ENCODE results near the gene OR8J1. TPM values are rescaled to one million over a fixed set of nuclear protein-coding genes. Genes with fewer than 3 reads are reported as not detected.
"Not testable (repeated sequence)": the region's sequence is repeated elsewhere in the genome, so short reads cannot be mapped to it uniquely, and the experiment has no call there.

OR8J1 gene
- not detected in 2 replicates for total RNA-seq

GRCh38 chr11:56353991-56354390 is at the start of gene OR8J1:
Gene OR8J1 (plus strand): TSS chr11:56354291. CDS start chr11:56360247, 5,956 bp downstream.
- no peaks in the 10 kb centered on the region for H3K9me3 Mint-ChIP-seq
- H3K27ac Mint-ChIP-seq = no peak within 1 kb of the TSS
- H3K27me3 Mint-ChIP-seq (ENCODE audit: insufficient read depth) = no peaks in the 10 kb centered on the region
- intact Hi-C loops (cut with micrococcal nuclease) = no loop called here
- H3K4me3 Mint-ChIP-seq = no peak within 1 kb of the TSS
- no peaks in the 10 kb centered on the region for H3K36me3 Mint-ChIP-seq (ENCODE audit: low read depth)
- DNase-seq (ENCODE audit: low spot score) = no peak
- H3K4me1 Mint-ChIP-seq (ENCODE audit: low read depth) = no peaks in the 10 kb centered on the region

DNA sequence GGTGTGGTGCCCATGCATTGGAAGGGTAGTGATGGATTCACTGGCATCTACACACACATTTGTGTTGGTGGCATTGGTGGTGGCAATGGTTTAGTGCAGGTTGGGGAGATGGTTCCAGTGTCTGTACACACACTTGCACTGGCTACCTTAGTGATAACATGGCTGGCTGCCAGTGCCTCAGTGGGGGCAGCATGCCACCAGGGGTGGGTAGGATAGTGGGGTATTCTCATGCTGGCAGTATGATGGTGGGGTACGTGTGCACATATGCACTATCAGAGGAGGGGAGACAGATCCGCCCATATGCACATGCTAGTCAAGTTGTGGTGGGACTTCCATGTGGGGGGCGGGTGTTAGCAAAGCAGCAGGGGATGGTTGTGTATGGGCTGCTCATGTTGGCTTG is 46.3 kb upstream of the OR8J1 start:
- no peak for DNase-seq (ENCODE audit: low spot score)
- Mint-ChIP-seq H3K9me3 (peaks cover 58% of the 10 kb centered on the region), H3K27ac (no peak overlapping the region), H3K36me3 (ENCODE audit: low read depth) (no peaks in the 10 kb centered on the region), H3K4me1 (ENCODE audit: low read depth) (no peaks in the 10 kb centered on the region), H3K4me3 (no peak overlapping the region), H3K27me3 (ENCODE audit: insufficient read depth) (no peaks in the 10 kb centered on the region)
- intact Hi-C loops (cut with micrococcal nuclease) = no loop called here

GRCh38 chr11:56314844-56315243 is 39.2 kb upstream of the OR8J1 start, which contains the start of gene OR8K3:
Gene OR8K3 (plus strand): TSS chr11:56315144. CDS start chr11:56318307, 3,163 bp downstream.
- DNase-seq (ENCODE audit: low spot score) = no peak
- H3K4me1 Mint-ChIP-seq (ENCODE audit: low read depth) = no peaks in the 10 kb centered on the region
- H3K36me3 Mint-ChIP-seq (ENCODE audit: low read depth) = no peaks in the 10 kb centered on the region
- peaks cover 9% of the 10 kb centered on the region for H3K9me3 Mint-ChIP-seq
- intact Hi-C loops (cut with micrococcal nuclease) = no loop called here
- no peak within 1 kb of the TSS for H3K27ac Mint-ChIP-seq
- no peaks in the 10 kb centered on the region for H3K27me3 Mint-ChIP-seq (ENCODE audit: insufficient read depth)
- H3K4me3 Mint-ChIP-seq = no peak within 1 kb of the TSS

GRCh38 chr11:56331861-56332491 is 22.1 kb upstream of the OR8J1 start:
- H3K27ac Mint-ChIP-seq = no peak overlapping the region
- H3K27me3 Mint-ChIP-seq (ENCODE audit: insufficient read depth) = no peaks in the 10 kb centered on the region
- intact Hi-C loops (cut with micrococcal nuclease) = no loop called here
- H3K4me3 Mint-ChIP-seq = no peak overlapping the region
- DNase-seq (ENCODE audit: low spot score) = no peak
- H3K9me3 Mint-ChIP-seq = peaks cover 10% of the 10 kb centered on the region
- H3K4me1 Mint-ChIP-seq (ENCODE audit: low read depth) = no peaks in the 10 kb centered on the region
- H3K36me3 Mint-ChIP-seq (ENCODE audit: low read depth) = no peaks in the 10 kb centered on the region

- Mint-ChIP-seq H3K9me3 (peaks cover 10% of the 10 kb centered on the region), H3K4me1 (ENCODE audit: low read depth) (no peaks in the 10 kb centered on the region), H3K36me3 (ENCODE audit: low read depth) (no peaks in the 10 kb centered on the region), H3K4me3 (no peak overlapping the region), H3K27me3 (ENCODE audit: insufficient read depth) (no peaks in the 10 kb centered on the region), H3K27ac (no peak overlapping the region)
- no peak for DNase-seq (ENCODE audit: low spot score)
- intact Hi-C loops (cut with micrococcal nuclease) = no loop called here
Measured at GRCh38 chr11:56333156-56333555, 20.9 kb upstream of the OR8J1 start.

GRCh38 chr11:56340289-56340688 is 13.8 kb upstream of the OR8J1 start:
- intact Hi-C loops (cut with micrococcal nuclease) = no loop called here
- H3K4me1 Mint-ChIP-seq (ENCODE audit: low read depth) = no peaks in the 10 kb centered on the region
- H3K27ac Mint-ChIP-seq = no peak overlapping the region
- no peak overlapping the region for H3K4me3 Mint-ChIP-seq
- peaks cover 37% of the 10 kb centered on the region for H3K9me3 Mint-ChIP-seq
- H3K36me3 Mint-ChIP-seq (ENCODE audit: low read depth) = no peaks in the 10 kb centered on the region
- no peaks in the 10 kb centered on the region for H3K27me3 Mint-ChIP-seq (ENCODE audit: insufficient read depth)
- DNase-seq (ENCODE audit: low spot score) = no peak

DNA sequence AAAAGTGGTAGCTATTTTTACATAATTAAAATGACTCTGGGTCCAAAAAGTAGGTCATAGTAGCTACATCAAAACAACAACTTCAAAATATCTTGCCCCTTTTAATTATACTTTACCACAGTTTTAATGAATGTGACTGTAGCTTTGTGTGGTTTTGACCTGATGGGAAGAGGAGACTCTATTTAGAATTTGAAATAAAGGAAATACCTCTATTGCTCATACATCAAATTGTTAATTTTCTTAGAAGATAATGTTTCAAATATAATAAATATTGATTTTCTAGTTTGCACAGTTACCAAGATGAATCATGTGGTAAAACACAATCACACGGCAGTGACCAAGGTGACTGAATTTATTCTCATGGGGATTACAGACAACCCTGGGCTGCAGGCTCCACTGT is 8.4 kb upstream of the OR8J1 start, which contains the start of gene OR8K1:
TSS of gene OR8K1 (plus strand) at position 301 of the 400 bp plus-strand sequence. CDS start at position 301, 0 bp downstream.
- intact Hi-C loops (cut with micrococcal nuclease) = no loop called here
- no peaks in the 10 kb centered on the region for H3K36me3 Mint-ChIP-seq (ENCODE audit: low read depth)
- no peak within 1 kb of the TSS for H3K27ac Mint-ChIP-seq
- no peaks in the 10 kb centered on the region for H3K4me1 Mint-ChIP-seq (ENCODE audit: low read depth)
- no peak within 1 kb of the TSS for H3K4me3 Mint-ChIP-seq
- no peak for DNase-seq (ENCODE audit: low spot score)
- H3K27me3 Mint-ChIP-seq (ENCODE audit: insufficient read depth) = no peaks in the 10 kb centered on the region
- H3K9me3 Mint-ChIP-seq = peaks cover 23% of the 10 kb centered on the region

GRCh38 chr11:56375324-56375723 is 21.2 kb downstream of the OR8J1 start, which contains the start of gene OR8U1:
Gene OR8U1 (plus strand): TSS chr11:56375624. CDS start chr11:56375624, 0 bp downstream.
- Mint-ChIP-seq H3K36me3 (ENCODE audit: low read depth) (no peaks in the 10 kb centered on the region), H3K27me3 (ENCODE audit: insufficient read depth) (no peaks in the 10 kb centered on the region), H3K9me3 (peaks cover 27% of the 10 kb centered on the region), H3K4me1 (ENCODE audit: low read depth) (no peaks in the 10 kb centered on the region), H3K27ac (no peak within 1 kb of the TSS), H3K4me3 (no peak within 1 kb of the TSS)
- no peak for DNase-seq (ENCODE audit: low spot score)
- intact Hi-C loops (cut with micrococcal nuclease) = no loop called here

GRCh38 chr11:56380120-56380519 is 26.0 kb downstream of the OR8J1 start:
- no peak overlapping the region for H3K27ac Mint-ChIP-seq
- H3K9me3 Mint-ChIP-seq = peaks cover 19% of the 10 kb centered on the region
- H3K4me3 Mint-ChIP-seq = no peak overlapping the region
- no peaks in the 10 kb centered on the region for H3K4me1 Mint-ChIP-seq (ENCODE audit: low read depth)
- intact Hi-C loops (cut with micrococcal nuclease) = no loop called here
- H3K36me3 Mint-ChIP-seq (ENCODE audit: low read depth) = no peaks in the 10 kb centered on the region
- no peak for DNase-seq (ENCODE audit: low spot score)
- no peaks in the 10 kb centered on the region for H3K27me3 Mint-ChIP-seq (ENCODE audit: insufficient read depth)

- Mint-ChIP-seq H3K4me1 (ENCODE audit: low read depth) (no peaks in the 10 kb centered on the region), H3K9me3 (no peaks in the 10 kb centered on the region), H3K4me3 (no peak overlapping the region), H3K27me3 (ENCODE audit: insufficient read depth) (no peaks in the 10 kb centered on the region), H3K36me3 (ENCODE audit: low read depth) (no peaks in the 10 kb centered on the region), H3K27ac (no peak overlapping the region)
- DNase-seq (ENCODE audit: low spot score) = no peak
- intact Hi-C loops (cut with micrococcal nuclease) = no loop called here
Measured at GRCh38 chr11:56394381-56394780, 40.3 kb downstream of the OR8J1 start.

- H3K27me3 Mint-ChIP-seq (ENCODE audit: insufficient read depth) = no peaks in the 10 kb centered on the region
- no peaks in the 10 kb centered on the region for H3K36me3 Mint-ChIP-seq (ENCODE audit: low read depth)
- H3K4me1 Mint-ChIP-seq (ENCODE audit: low read depth) = no peaks in the 10 kb centered on the region
- no peaks in the 10 kb centered on the region for H3K9me3 Mint-ChIP-seq
- H3K27ac Mint-ChIP-seq = no peak overlapping the region
- no peak for DNase-seq (ENCODE audit: low spot score)
- intact Hi-C loops (cut with micrococcal nuclease) = no loop called here
- H3K4me3 Mint-ChIP-seq = no peak overlapping the region
Measured at GRCh38 chr11:56396047-56396446, 42.0 kb downstream of the OR8J1 start.

DNA sequence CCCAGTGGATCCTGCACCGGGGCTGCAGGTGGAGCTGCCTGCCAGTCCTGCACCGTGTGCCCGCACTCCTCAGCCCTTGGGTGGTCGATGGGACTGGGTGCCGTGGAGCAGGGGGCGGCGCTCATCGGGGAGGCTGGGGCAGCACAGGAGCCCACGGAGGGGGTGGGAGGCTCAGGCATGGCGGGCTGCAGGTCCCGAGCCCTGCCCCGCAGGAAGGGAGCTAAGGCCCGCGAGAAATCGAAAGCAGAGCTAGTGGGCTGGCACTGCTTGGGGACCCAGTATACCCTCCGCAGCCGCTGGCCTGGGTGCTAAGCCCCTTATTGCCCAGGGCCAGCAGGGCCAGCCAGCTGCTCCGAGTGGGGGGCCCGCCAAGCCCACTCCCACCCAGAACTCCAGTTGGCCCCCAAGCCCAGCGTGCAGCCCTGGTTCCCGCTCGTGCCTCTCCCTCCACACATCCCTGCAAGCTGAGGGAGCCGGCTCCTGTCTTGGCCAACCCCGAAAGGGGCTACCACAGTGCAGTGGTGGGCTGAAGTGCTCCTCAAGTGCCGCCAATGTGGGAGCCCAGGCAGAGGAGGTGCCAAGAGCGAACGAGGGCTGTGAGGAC is 47.9 kb downstream of the OR8J1 start:
- H3K4me3 Mint-ChIP-seq; intact Hi-C loops (cut with micrococcal nuclease); DNase-seq (ENCODE audit: low spot score); H3K4me1 Mint-ChIP-seq (ENCODE audit: low read depth); H3K27me3 Mint-ChIP-seq (ENCODE audit: insufficient read depth); H3K36me3 Mint-ChIP-seq (ENCODE audit: low read depth); H3K27ac Mint-ChIP-seq: not testable (repeated sequence)
- H3K9me3 Mint-ChIP-seq = peaks cover 25% of the 10 kb centered on the region

- intact Hi-C loops (cut with micrococcal nuclease) = no loop called here
- Mint-ChIP-seq H3K27ac (no peak overlapping the region), H3K9me3 (peaks cover 43% of the 10 kb centered on the region), H3K36me3 (ENCODE audit: low read depth) (no peaks in the 10 kb centered on the region), H3K4me1 (ENCODE audit: low read depth) (no peaks in the 10 kb centered on the region), H3K4me3 (no peak overlapping the region), H3K27me3 (ENCODE audit: insufficient read depth) (no peaks in the 10 kb centered on the region)
- DNase-seq (ENCODE audit: low spot score) = no peak
Measured at GRCh38 chr11:56404393-56404792, 50.3 kb downstream of the OR8J1 start.
